H9 (cell line): ENCODE measurements around the gene THSD4. TPM values are rescaled to one million over a fixed set of nuclear protein-coding genes. Genes with fewer than 3 reads are reported as not detected.

Experiments used
- DNase-seq: peaks from one replicate; pipeline ENCODE4 v3.0.0-alpha.2; 2017
- H2AFZ ChIP-seq: one replicate; pipeline ENCODE4 v1.6.1; 2013; ENCODE audit warnings: mild to moderate bottlenecking, low read length, control low read depth, moderate library complexity
- H2AK5ac ChIP-seq: 2 replicates; pipeline ENCODE4 v1.6.1; 2013; ENCODE audit warnings: low read length, control low read depth, mixed read lengths; ENCODE audit not compliant: insufficient read length
- H2BK120ac ChIP-seq: one replicate; pipeline ENCODE4 v1.6.1; 2013; ENCODE audit warnings: low read depth, mild to moderate bottlenecking, low read length, control low read depth, inconsistent platforms; ENCODE audit not compliant: poor library complexity, severe bottlenecking
- H2BK12ac ChIP-seq: 2 replicates; pipeline ENCODE4 v1.6.1; 2013; ENCODE audit warnings: low read length, control low read depth, mixed read lengths, low read depth; ENCODE audit not compliant: insufficient read length
- H2BK15ac ChIP-seq: 2 replicates; pipeline ENCODE4 v1.6.1; 2013; ENCODE audit warnings: low read depth, low read length, control low read depth
- H2BK20ac ChIP-seq: one replicate; pipeline ENCODE4 v1.6.1; 2013; ENCODE audit warnings: low read depth, mild to moderate bottlenecking, low read length, control low read depth, inconsistent platforms; ENCODE audit not compliant: poor library complexity, severe bottlenecking
- H2BK5ac ChIP-seq: 2 replicates; pipeline ENCODE4 v1.6.1; 2013; ENCODE audit warnings: low read length, control low read depth, mixed read lengths; ENCODE audit not compliant: insufficient read length
- H3K14ac ChIP-seq: 2 replicates; pipeline ENCODE4 v1.6.1; 2013; ENCODE audit warnings: low read length, control low read depth; ENCODE audit not compliant: insufficient read depth
- H3K18ac ChIP-seq: 2 replicates; pipeline ENCODE4 v1.6.1; 2013; ENCODE audit warnings: low read depth, mild to moderate bottlenecking, mixed read lengths, low read length, control low read depth; ENCODE audit not compliant: insufficient read length
- H3K23ac ChIP-seq: 2 replicates; pipeline ENCODE4 v1.6.1; 2013; ENCODE audit warnings: low read length, control low read depth, mixed read lengths, low read depth; ENCODE audit not compliant: insufficient read length
- H3K23me2 ChIP-seq: 2 replicates; pipeline ENCODE4 v1.6.1; 2013; ENCODE audit warnings: low read depth, mild to moderate bottlenecking, mixed read lengths, low read length, control low read depth; ENCODE audit not compliant: insufficient read length, poor library complexity, severe bottlenecking
- H3K27ac ChIP-seq: 2 replicates; pipeline ENCODE4 v1.5.1; 2013; ENCODE audit warnings: low read length, control low read depth, mixed read lengths, low read depth; ENCODE audit not compliant: insufficient read length
- H3K27me3 ChIP-seq: 2 replicates; pipeline ENCODE4 v1.6.1; 2013; ENCODE audit warnings: low read length, control low read depth, inconsistent platforms; ENCODE audit not compliant: insufficient read depth
- H3K4ac ChIP-seq: 2 replicates; pipeline ENCODE4 v1.6.1; 2013; ENCODE audit warnings: low read depth, mild to moderate bottlenecking, control low read depth, inconsistent platforms, low read length, moderate library complexity
- H3K4me1 ChIP-seq: 2 replicates; pipeline ENCODE4 v1.6.1; 2013; ENCODE audit warnings: low read length, control low read depth, inconsistent platforms; ENCODE audit not compliant: insufficient read depth
- H3K4me2 ChIP-seq: 2 replicates; pipeline ENCODE4 v1.6.1; 2013; ENCODE audit warnings: low read length, control low read depth, mixed read lengths; ENCODE audit not compliant: insufficient read length, insufficient read depth
- H3K56ac ChIP-seq: 2 replicates; pipeline ENCODE4 v1.6.1; 2013; ENCODE audit warnings: low read depth, mild to moderate bottlenecking, mixed read lengths, low read length, control low read depth; ENCODE audit not compliant: insufficient read length
- H3K79me1 ChIP-seq: 2 replicates; pipeline ENCODE4 v1.6.1; 2013; ENCODE audit warnings: low read depth, mild to moderate bottlenecking, moderate library complexity, low read length, control low read depth, inconsistent platforms; ENCODE audit not compliant: insufficient read depth, poor library complexity, severe bottlenecking
- H3K79me2 ChIP-seq: 2 replicates; pipeline ENCODE4 v1.6.1; 2013; ENCODE audit warnings: low read length, control low read depth, inconsistent platforms; ENCODE audit not compliant: insufficient read depth
- H3K9ac ChIP-seq: 2 replicates; pipeline ENCODE4 v1.6.1; 2013; ENCODE audit warnings: low read length, control low read depth, mixed read lengths; ENCODE audit not compliant: insufficient read length; ENCODE audit errors: extremely low read depth
- H3K9me3 ChIP-seq: one replicate; pipeline ENCODE4 v1.6.1; 2013; ENCODE audit warnings: low read depth, low read length, inconsistent platforms; ENCODE audit not compliant: control insufficient read depth
- H3T11ph ChIP-seq: one replicate; pipeline ENCODE4 v1.6.1; 2013; ENCODE audit warnings: mild to moderate bottlenecking, low read length, control low read depth, inconsistent platforms
- H4K20me1 ChIP-seq: one replicate; pipeline ENCODE4 v1.6.1; 2013; ENCODE audit not compliant: control insufficient read depth, insufficient read length, insufficient read depth
- H4K5ac ChIP-seq: 2 replicates; pipeline ENCODE4 v1.6.1; 2013; ENCODE audit warnings: low read depth, mild to moderate bottlenecking, mixed read lengths, low read length, control low read depth; ENCODE audit not compliant: insufficient read length
- H4K8ac ChIP-seq: replicated peaks from 2 replicates; pipeline ENCODE4 v1.6.1; 2013; ENCODE audit warnings: low read length, control low read depth, mixed read lengths, low read depth; ENCODE audit not compliant: insufficient read length
- H4K91ac ChIP-seq: 2 replicates; pipeline ENCODE4 v1.6.1; 2013; ENCODE audit warnings: low read depth, mild to moderate bottlenecking, moderate library complexity, mixed read lengths, low read length, control low read depth; ENCODE audit not compliant: insufficient read length
- H3K27ac Mint-ChIP-seq, 3 experiments: 2 replicates in 2 of 3; 3 replicates in 1 of 3; pipeline ENCODE4 v1.8.0; 2020 to 2021; ENCODE audit warnings: mixed read lengths in 3 of 3, mild to moderate bottlenecking in 1 of 3, moderate library complexity in 1 of 3
- H3K27me3 Mint-ChIP-seq: 2 replicates; pipeline ENCODE4 v1.8.0; 2021; ENCODE audit warnings: low read depth, mild to moderate bottlenecking, moderate library complexity, mixed read lengths
- H3K36me3 Mint-ChIP-seq, 3 experiments: 2 replicates in 2 of 3; 3 replicates in 1 of 3; pipeline ENCODE4 v1.8.0; 2020 to 2021; ENCODE audit warnings: low read depth in 3 of 3, mixed read lengths in 3 of 3; ENCODE audit not compliant: insufficient read depth in 1 of 3
- H3K4me1 Mint-ChIP-seq, 2 experiments: 2 replicates each; pipeline ENCODE4 v1.8.0; 2020; ENCODE audit warnings: mixed read lengths in 2 of 2
- H3K4me3 Mint-ChIP-seq, 2 experiments: 2 replicates in 1 of 2; 3 replicates in 1 of 2; pipeline ENCODE4 v1.8.0; 2020 to 2021; ENCODE audit warnings: mild to moderate bottlenecking in 2 of 2, mixed read lengths in 2 of 2, moderate library complexity in 1 of 2
- H3K9me3 Mint-ChIP-seq, 2 experiments: 2 replicates in 1 of 2; 3 replicates in 1 of 2; pipeline ENCODE4 v1.8.0; 2020; ENCODE audit warnings: mild to moderate bottlenecking in 2 of 2, mixed read lengths in 2 of 2, moderate library complexity in 1 of 2
- CTCF ChIP-seq: fragments of 200-600 bp; sonication (generic); conservative IDR thresholded peaks from 3 replicates; pipeline ENCODE4 v1.8.0; 2021; ENCODE audit warnings: antibody characterized with exemption, mild to moderate bottlenecking
- WGBS: extraction: QIAGEN DNeasy Blood & Tissue Kit; methylation state at CpG from one replicate; pipeline ENCODE4 v1.1.7; 2013; ENCODE audit warnings: missing lambda C conversion rate, low lambda C conversion rate, mixed read lengths; ENCODE audit not compliant: insufficient read length; ENCODE audit errors: extremely low coverage; 5-methylcytosine and 5-hydroxymethylcytosine counted together
- total RNA-seq: library from RNA; stranded (reverse); gene quantifications from 2 replicates; pipeline ENCODE4 v1.2.1, GENCODE V29; 2021

Gene THSD4
- total RNA-seq, 1 experiment from 2014 or later, result 5.5 TPM

- no peak overlapping the region for H2AFZ ChIP-seq
Measured at GRCh38 chr15:71806452-71806931, 691.2 kb downstream of the THSD4 start.

More at GRCh38 chr15:71806452-71806931, 691.2 kb downstream of the THSD4 start:
- peaks cover 7% of the 10 kb centered on the region; the same call in 1 of the 2 replicates for H3K4me1 ChIP-seq
- H2BK15ac ChIP-seq, result no peak overlapping the region
- no peak overlapping the region for H2BK120ac ChIP-seq
- H2BK20ac ChIP-seq, result no peak overlapping the region
- H3K9me3 ChIP-seq, result no peaks in the 10 kb centered on the region
- no peak overlapping the region for H3K27ac ChIP-seq
- Mint-ChIP-seq H3K27me3 (peaks cover 4% of the 10 kb centered on the region), H3K4me3 (peak overlapping the region in 1 of 2 experiments; percentile 72; a peak in 3 of 5 replicates), H3K9me3 (no peaks in the 10 kb centered on the region), H3K27ac (peak overlapping the region in 1 of 3 experiments; percentile 54; a peak in 2 of 7 replicates), H3K4me1 (peaks cover 41 to 53% of the 10 kb centered on the region in 2 experiments), H3K36me3 (no peaks in the 10 kb centered on the region; a peak in 1 of 7 replicates)
- no peaks in the 10 kb centered on the region for H3K79me1 ChIP-seq
- no peak overlapping the region for H3K23ac ChIP-seq
- no peak overlapping the region for H3T11ph ChIP-seq
- H3K79me2 ChIP-seq, result no peaks in the 10 kb centered on the region
- H2BK12ac ChIP-seq, result no peak overlapping the region
- no peak overlapping the region for H4K8ac ChIP-seq
- H3K4me2 ChIP-seq, result peak overlapping the region; percentile 59
- DNase-seq, result no peak
- H4K5ac ChIP-seq, result no peak overlapping the region
- H3K27me3 ChIP-seq, result no peaks in the 10 kb centered on the region
- no peak overlapping the region for H4K91ac ChIP-seq
- no peak for TF ChIP-seq CTCF
- H2BK5ac ChIP-seq, result no peak overlapping the region
- H2AK5ac ChIP-seq, result no peak overlapping the region
- no peak overlapping the region for H3K9ac ChIP-seq
- no peak overlapping the region for H3K14ac ChIP-seq
- no peak overlapping the region for H3K18ac ChIP-seq
- H3K4ac ChIP-seq, result no peak overlapping the region
- no peaks in the 10 kb centered on the region for H3K23me2 ChIP-seq
- WGBS, result no CpG with 5 or more reads among the region's 7 CpGs
- H3K56ac ChIP-seq, result no peak overlapping the region
- no peaks in the 10 kb centered on the region for H4K20me1 ChIP-seq
